Vagina (tissue), 2 donors: ENCODE results near the gene FCMR. TPM values are rescaled to one million over a fixed set of nuclear protein-coding genes. Genes with fewer than 3 reads are reported as not detected.
A peak's percentile ranks its signal among the peaks of the same experiment; 100 is the strongest.

Experiments used
- DNase-seq, 2 donors: peaks; one replicate each; pipeline ENCODE4 v3.0.0-alpha.2; 2017; ENCODE audit errors: extremely low spot score in 2 of 2
- H3K27ac ChIP-seq: fragments of 200-600 bp; sonication (generic); one replicate; pipeline ENCODE4 v1.5.1; 2019
- H3K27me3 ChIP-seq: fragments of 200-600 bp; sonication (generic); one replicate; pipeline ENCODE4 v1.5.1; 2019
- H3K36me3 ChIP-seq, 2 donors: fragments of 200-600 bp; sonication (generic); one replicate each; pipeline ENCODE4 v1.5.1; 2017 to 2019
- H3K4me1 ChIP-seq: fragments of 200-600 bp; sonication (generic); one replicate; pipeline ENCODE4 v1.5.1; 2019
- H3K4me3 ChIP-seq, 2 donors: fragments of 200-600 bp; sonication (generic); 1 replicate in 1 of 2; 2 replicates in 1 of 2; pipeline ENCODE4 v1.5.1; 2016 to 2019
- H3K9me3 ChIP-seq: fragments of 200-600 bp; sonication (generic); one replicate; pipeline ENCODE4 v1.5.1; 2019
- POLR2A ChIP-seq, 2 donors: fragments of 450-650 bp; IDR thresholded peaks; one replicate each; pipeline ENCODE4 v1.6.1; 2017; ENCODE audit warnings: antibody characterized with exemption in 2 of 2, mild to moderate bottlenecking in 2 of 2, moderate library complexity in 2 of 2
- POLR2AphosphoS5 ChIP-seq, 2 donors: sonication (generic); formaldehyde crosslinking; IDR thresholded peaks; one replicate each; pipeline ENCODE4 v1.9.0; 2017; ENCODE audit warnings: antibody characterized with exemption in 2 of 2, mild to moderate bottlenecking in 2 of 2, low read depth in 1 of 2; ENCODE audit not compliant: insufficient read depth in 1 of 2
- intact Hi-C: fragments of 100-400 bp; cut with DNase I; formaldehyde crosslinking; loops from one replicate; pipeline ENCODE4 v1.15.1; 2023
- total RNA-seq: library from RNA; depleted of rRNA; stranded (reverse); fragments of >200 nt; gene quantifications from one replicate; pipeline ENCODE4 v1.2.3, GENCODE V29; 2016
- TF ChIP-seq, protein P1 (sequence below), 3 experiments: fragments of 450-650 bp in 2 of 3; fragments of 200-600 bp in 1 of 3; sonication (generic) in 1 of 3; IDR thresholded peaks; one replicate each; pipeline ENCODE4 v1.5.1; 2017 to 2019; ENCODE audit warnings: antibody characterized with exemption in 3 of 3, mild to moderate bottlenecking in 2 of 3, moderate library complexity in 2 of 3

The FCMR gene
- total RNA-seq, 1 donor from 2014 or later = 12.3 TPM

DNA sequence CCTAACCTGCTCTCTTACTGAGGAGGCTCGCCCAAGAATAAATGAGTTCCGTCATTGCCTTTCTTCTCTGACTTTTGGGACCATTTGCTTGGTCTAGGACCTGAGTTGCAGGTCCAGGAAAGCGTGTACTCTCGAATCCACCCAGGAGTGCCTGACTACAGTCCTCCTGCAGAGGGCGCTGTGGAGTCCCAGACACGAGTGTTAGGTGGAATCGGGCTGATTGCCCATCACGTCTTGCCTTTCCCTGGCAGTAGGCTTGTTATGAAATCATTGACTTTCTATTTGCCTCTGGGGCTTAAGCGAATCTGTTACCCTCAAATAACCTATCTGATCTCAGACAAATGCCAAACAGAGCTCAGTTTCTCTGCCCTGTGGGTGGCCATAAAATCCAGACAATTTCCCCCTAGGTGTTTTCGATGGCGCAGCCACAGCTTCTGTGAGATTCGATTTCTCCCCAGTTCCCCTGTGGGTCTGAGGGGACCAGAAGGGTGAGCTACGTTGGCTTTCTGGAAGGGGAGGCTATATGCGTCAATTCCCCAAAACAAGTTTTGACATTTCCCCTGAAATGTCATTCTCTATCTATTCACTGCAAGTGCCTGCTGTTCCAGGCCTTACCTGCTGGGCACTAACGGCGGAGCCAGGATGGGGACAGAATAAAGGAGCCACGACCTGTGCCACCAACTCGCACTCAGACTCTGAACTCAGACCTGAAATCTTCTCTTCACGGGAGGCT, 56.6 kb downstream of the FCMR start, which contains the start of gene IL20:
Gene IL20, plus strand, starts transcription at position 685 of the 733 bp plus-strand sequence. CDS start 230 bp downstream, outside the sequence.
- H3K4me3 ChIP-seq = no peak within 1 kb of the TSS
- no peaks in the 10 kb centered on the region for H3K9me3 ChIP-seq
- no peaks in the 10 kb centered on the region for H3K4me1 ChIP-seq
- intact Hi-C loops = no loop called here
- no peak for DNase-seq
- TF ChIP-seq, protein P1, sequence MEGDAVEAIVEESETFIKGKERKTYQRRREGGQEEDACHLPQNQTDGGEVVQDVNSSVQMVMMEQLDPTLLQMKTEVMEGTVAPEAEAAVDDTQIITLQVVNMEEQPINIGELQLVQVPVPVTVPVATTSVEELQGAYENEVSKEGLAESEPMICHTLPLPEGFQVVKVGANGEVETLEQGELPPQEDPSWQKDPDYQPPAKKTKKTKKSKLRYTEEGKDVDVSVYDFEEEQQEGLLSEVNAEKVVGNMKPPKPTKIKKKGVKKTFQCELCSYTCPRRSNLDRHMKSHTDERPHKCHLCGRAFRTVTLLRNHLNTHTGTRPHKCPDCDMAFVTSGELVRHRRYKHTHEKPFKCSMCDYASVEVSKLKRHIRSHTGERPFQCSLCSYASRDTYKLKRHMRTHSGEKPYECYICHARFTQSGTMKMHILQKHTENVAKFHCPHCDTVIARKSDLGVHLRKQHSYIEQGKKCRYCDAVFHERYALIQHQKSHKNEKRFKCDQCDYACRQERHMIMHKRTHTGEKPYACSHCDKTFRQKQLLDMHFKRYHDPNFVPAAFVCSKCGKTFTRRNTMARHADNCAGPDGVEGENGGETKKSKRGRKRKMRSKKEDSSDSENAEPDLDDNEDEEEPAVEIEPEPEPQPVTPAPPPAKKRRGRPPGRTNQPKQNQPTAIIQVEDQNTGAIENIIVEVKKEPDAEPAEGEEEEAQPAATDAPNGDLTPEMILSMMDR (IDR thresholded peaks at IDR 0.05) = peak in 1 of 3 experiments; percentile 57
- TF ChIP-seq POLR2A (IDR thresholded peaks at IDR 0.05) (no peak), POLR2AphosphoS5 (IDR thresholded peaks at IDR 0.05; ENCODE audit: insufficient read depth in 1 of 2, low read depth in 1 of 2) (peak in 1 of 2 donors; percentile 40)
- no peak within 1 kb of the TSS for H3K27ac ChIP-seq
- H3K36me3 ChIP-seq = no peaks in the 10 kb centered on the region
- no peaks in the 10 kb centered on the region for H3K27me3 ChIP-seq

DNA sequence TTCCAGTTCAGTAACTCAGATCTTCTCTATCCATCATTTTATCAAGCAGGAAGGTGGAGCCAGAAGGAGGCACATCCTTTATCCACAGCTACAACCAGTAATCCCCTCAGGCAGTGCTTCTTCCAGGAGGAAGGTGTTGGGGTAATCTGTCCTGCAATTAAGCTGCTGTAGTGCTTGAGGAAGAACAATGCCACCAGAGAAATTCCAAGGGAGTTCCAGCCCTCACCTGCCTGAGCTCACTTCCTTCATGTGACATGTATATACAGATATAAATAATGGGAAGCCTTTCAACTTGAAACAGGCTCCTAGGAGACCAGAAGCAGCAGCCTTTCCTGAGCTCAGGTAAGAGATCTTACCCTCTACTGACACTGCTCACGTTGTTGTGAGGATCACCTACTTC, 58.5 kb downstream of the FCMR start:
- H3K4me1 ChIP-seq = no peaks in the 10 kb centered on the region
- intact Hi-C loops = no loop called here
- H3K27me3 ChIP-seq = no peaks in the 10 kb centered on the region
- no peak overlapping the region for H3K27ac ChIP-seq
- no peak overlapping the region for H3K4me3 ChIP-seq
- H3K36me3 ChIP-seq = no peaks in the 10 kb centered on the region
- TF ChIP-seq POLR2A (IDR thresholded peaks at IDR 0.05) (no peak), POLR2AphosphoS5 (IDR thresholded peaks at IDR 0.05; ENCODE audit: insufficient read depth in 1 of 2, low read depth in 1 of 2) (no peak)
- TF ChIP-seq, protein P1 (IDR thresholded peaks at IDR 0.05) = no peak
- no peak for DNase-seq
- no peaks in the 10 kb centered on the region for H3K9me3 ChIP-seq

DNA sequence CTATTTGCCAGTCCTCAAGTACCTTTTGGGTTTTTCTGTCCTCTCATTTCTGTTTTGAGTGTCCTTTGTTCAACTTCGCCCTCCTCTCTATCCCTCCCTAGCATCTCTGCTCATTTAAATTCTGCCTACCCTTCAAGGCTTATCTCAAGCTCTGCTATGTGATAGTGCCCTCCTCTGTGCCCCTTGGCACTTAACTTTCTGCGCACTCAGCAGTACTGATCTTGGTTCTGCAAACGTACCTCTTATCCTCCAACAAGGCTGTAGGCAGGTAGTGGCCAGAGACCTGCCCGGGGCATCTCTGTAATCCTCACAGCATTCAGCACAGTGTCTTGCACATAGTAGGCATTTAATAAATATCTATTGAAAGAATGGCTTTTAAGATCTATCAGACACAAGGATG, 61.6 kb downstream of the FCMR start:
- Histone ChIP-seq H3K27me3 (no peaks in the 10 kb centered on the region), H3K9me3 (no peaks in the 10 kb centered on the region), H3K36me3 (no peaks in the 10 kb centered on the region), H3K27ac (no peak overlapping the region), H3K4me3 (no peak overlapping the region), H3K4me1 (no peaks in the 10 kb centered on the region)
- intact Hi-C loops = no loop called here
- TF ChIP-seq, protein P1 (IDR thresholded peaks at IDR 0.05) = no peak
- TF ChIP-seq POLR2A (IDR thresholded peaks at IDR 0.05) (no peak), POLR2AphosphoS5 (IDR thresholded peaks at IDR 0.05; ENCODE audit: insufficient read depth in 1 of 2, low read depth in 1 of 2) (no peak)
- DNase-seq = no peak

DNA sequence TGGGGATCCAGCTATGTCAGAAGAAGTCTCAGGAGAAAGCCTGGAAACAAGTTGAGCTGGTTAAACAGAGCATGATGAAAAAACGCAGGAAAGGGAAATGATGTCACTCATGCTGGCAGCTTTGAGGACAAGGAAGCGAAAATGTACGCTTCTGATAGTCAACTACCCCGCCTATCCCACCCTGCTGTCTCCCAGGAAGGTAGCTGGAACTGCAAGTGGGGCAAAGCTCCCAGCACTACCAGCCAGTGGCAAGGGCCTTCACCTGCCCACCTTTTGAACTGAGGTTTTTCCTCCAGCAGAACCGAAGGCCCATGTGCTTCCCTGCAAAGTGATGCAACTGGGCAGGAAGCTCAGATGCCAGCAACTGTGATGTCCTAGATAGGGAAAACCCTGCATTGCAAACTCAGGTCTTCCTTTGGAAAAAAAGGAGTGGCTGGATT, 62.6 kb downstream of the FCMR start:
- no peaks in the 10 kb centered on the region for H3K27me3 ChIP-seq
- no peaks in the 10 kb centered on the region for H3K9me3 ChIP-seq
- intact Hi-C loops = no loop called here
- H3K36me3 ChIP-seq = no peaks in the 10 kb centered on the region
- no peak overlapping the region for H3K4me3 ChIP-seq
- H3K27ac ChIP-seq = no peak overlapping the region
- no peaks in the 10 kb centered on the region for H3K4me1 ChIP-seq
- TF ChIP-seq, protein P1 (IDR thresholded peaks at IDR 0.05) = no peak
- TF ChIP-seq POLR2AphosphoS5 (IDR thresholded peaks at IDR 0.05; ENCODE audit: insufficient read depth in 1 of 2, low read depth in 1 of 2) (no peak), POLR2A (IDR thresholded peaks at IDR 0.05) (no peak)
- no peak for DNase-seq
